ENCODE data around the gene TPM4. TPM values are rescaled to one million over a fixed set of nuclear protein-coding genes. Genes with fewer than 3 reads are reported as not detected.
A peak's percentile ranks its signal among the peaks of the same experiment; 100 is the strongest.
"Not testable (repeated sequence)": the region's sequence is repeated elsewhere in the genome, so short reads cannot be mapped to it uniquely, and the experiment has no call there.

TPM4 gene
- total RNA-seq, 2 experiments from 2014 or later, result 422 to 485 TPM

DNA sequence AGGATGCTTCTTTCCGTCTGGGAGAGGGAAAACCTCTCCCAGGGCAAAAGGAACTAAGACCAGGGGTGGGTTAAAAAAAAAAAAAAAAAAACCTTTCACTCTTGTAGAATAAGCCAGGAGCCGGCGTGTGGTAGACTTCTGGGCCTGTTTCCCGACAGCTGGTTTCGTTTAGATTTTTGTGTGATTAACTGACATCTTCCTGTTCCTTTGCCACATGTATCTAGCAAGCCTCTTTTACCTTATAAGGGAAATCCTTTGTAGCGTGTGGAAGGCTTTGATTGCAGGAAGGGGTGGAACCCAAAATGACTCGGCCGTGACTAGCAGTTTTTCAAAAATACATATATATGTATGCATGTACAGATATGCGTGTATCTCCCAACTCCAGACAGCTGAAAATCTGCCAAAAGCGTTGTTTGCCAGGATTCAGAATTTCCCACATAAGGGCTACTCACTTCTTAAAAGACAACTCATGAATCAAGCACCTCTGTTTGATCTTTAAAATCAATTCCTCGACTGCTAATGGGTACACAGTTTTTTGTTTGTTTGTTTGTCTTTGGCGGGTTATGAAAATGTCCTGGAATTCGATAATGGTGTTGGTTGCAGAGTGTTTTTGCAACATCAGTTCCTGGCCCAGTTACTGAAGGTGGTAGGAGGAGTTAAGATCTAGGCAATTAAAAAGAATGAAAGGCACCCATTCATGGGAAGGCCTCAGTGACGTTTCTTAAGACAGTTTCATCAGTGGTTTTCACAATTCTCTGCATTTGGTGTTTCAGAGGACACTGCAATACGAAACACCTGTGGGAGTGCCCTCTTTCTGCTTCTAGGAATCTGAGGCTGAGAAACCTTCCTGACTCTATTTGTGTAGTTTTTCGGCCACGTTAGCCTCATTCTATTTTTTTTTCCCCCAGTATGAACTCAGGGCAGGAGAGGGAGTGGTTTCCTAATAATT is 2.7 kb downstream of the TPM4 start:
- Mint-ChIP-seq H3K36me3 (ENCODE audit: low read depth) (peaks cover 59% of the 10 kb centered on the region), H3K4me3 (peak overlapping the region; percentile 83), H3K4me1 (peaks cover 69% of the 10 kb centered on the region), H3K9me3 (no peaks in the 10 kb centered on the region), H3K27me3 (no peaks in the 10 kb centered on the region), H3K27ac (peak overlapping the region; percentile 95)
- CTCF ChIA-PET, result interaction anchor here (0.6 to 3.2 kb wide), 7 partner anchors 12 to 64 kb away, joined by 3 to 9 read pairs (median 3); partner anchors contain the start of genes HSH2D and RAB8A
- peak; percentile 87 for DNase-seq
- POLR2A ChIA-PET, result interaction anchor here (1.4 kb wide), 1 partner anchor 32 kb away, joined by 5 read pairs; the partner anchor contains the start of gene RAB8A

GRCh38 chr19:16084067-16084685 is 7.9 kb downstream of the TPM4 start:
- Mint-ChIP-seq H3K9me3 (no peaks in the 10 kb centered on the region), H3K27me3 (no peaks in the 10 kb centered on the region), H3K36me3 (ENCODE audit: low read depth) (peaks cover 84% of the 10 kb centered on the region), H3K4me1 (peaks cover 85% of the 10 kb centered on the region), H3K4me3 (no peak overlapping the region), H3K27ac (peak overlapping the region; percentile 91)
- ChIA-PET CTCF (interaction anchor here (0.8 to 5.8 kb wide), 10 partner anchors 11 to 282 kb away, joined by 3 to 35 read pairs (median 7); no protein-coding TSS in a partner anchor), POLR2A (interaction anchor here (0.9 to 1.3 kb wide), 2 partner anchors 8 to 10 kb away, joined by 3 to 5 read pairs; partner anchors contain the start of gene TPM4)
- no peak for DNase-seq

DNA sequence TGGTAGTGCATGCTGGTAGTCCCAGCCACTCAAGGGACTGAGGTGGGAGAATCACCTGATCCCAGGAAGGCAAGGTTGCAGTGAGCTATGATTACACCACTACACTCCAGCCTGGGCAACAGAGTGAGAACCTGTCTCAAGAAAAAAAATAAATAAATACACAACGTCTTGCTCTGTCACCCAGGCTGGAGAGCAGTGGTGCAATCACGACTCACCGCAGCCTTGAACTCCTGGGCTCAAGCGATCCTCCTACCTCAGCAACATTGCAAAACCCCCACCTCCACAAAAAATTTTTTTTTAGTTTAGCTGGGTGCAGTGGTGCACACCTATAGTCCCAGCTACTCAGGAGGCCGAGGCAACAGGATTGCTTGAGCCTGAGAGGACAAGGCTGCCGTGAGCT is 8.8 kb downstream of the TPM4 start:
- Mint-ChIP-seq H3K36me3 (ENCODE audit: low read depth) (peaks cover 87% of the 10 kb centered on the region), H3K4me1 (peaks cover 88% of the 10 kb centered on the region), H3K27me3 (no peaks in the 10 kb centered on the region), H3K27ac (peak overlapping the region; percentile 91), H3K4me3 (peak overlapping the region; percentile 71), H3K9me3 (no peaks in the 10 kb centered on the region)
- ChIA-PET POLR2A (no interaction called here), CTCF (interaction anchor here (0.6 to 5.8 kb wide), 10 partner anchors 11 to 70 kb away, joined by 3 to 35 read pairs (median 7); no protein-coding TSS in a partner anchor)
- DNase-seq, result no peak

GRCh38 chr19:16087404-16087803 is 11.1 kb downstream of the TPM4 start:
- CTCF ChIA-PET, result interaction anchor here (1.0 to 5.8 kb wide), 5 partner anchors 9 to 46 kb away, joined by 3 to 35 read pairs (median 8); partner anchors contain the start of gene TPM4
- peaks cover 69% of the 10 kb centered on the region for H3K4me1 Mint-ChIP-seq
- H3K27ac Mint-ChIP-seq, DNase-seq, H3K9me3 Mint-ChIP-seq, H3K27me3 Mint-ChIP-seq, H3K4me3 Mint-ChIP-seq: not testable (repeated sequence)
- peaks cover 76% of the 10 kb centered on the region for H3K36me3 Mint-ChIP-seq (ENCODE audit: low read depth)
- POLR2A ChIA-PET, result interaction anchor here (1.0 to 1.5 kb wide), 2 partner anchors 7 to 10 kb away, joined by 3 to 4 read pairs; no protein-coding TSS in a partner anchor

- DNase-seq, result no peak
- Mint-ChIP-seq H3K27ac (peak overlapping the region; percentile 32), H3K27me3 (no peaks in the 10 kb centered on the region), H3K36me3 (ENCODE audit: low read depth) (peaks cover 75% of the 10 kb centered on the region), H3K9me3 (no peaks in the 10 kb centered on the region), H3K4me1 (peaks cover 68% of the 10 kb centered on the region), H3K4me3 (no peak overlapping the region)
- CTCF ChIA-PET, result interaction anchor here (1.0 to 5.8 kb wide), 4 partner anchors 8 to 46 kb away, joined by 3 to 35 read pairs (median 14); partner anchors contain the start of gene TPM4
- POLR2A ChIA-PET, result no interaction called here
These were observed 11.6 kb downstream of the TPM4 start for GRCh38 chr19:16087940-16088339.

GRCh38 chr19:16088351-16089009 is 12.2 kb downstream of the TPM4 start:
- H3K27me3 Mint-ChIP-seq, result no peaks in the 10 kb centered on the region
- CTCF ChIA-PET, result interaction anchor here (0.6 to 3.9 kb wide), 6 partner anchors 13 to 149 kb away, joined by 3 to 20 read pairs (median 3); partner anchors contain the start of genes FAM32A and TPM4
- peak overlapping the region; percentile 32 for H3K27ac Mint-ChIP-seq
- H3K36me3 Mint-ChIP-seq (ENCODE audit: low read depth), result peaks cover 76% of the 10 kb centered on the region
- no peak overlapping the region for H3K4me3 Mint-ChIP-seq
- no peaks in the 10 kb centered on the region for H3K9me3 Mint-ChIP-seq
- no peak for DNase-seq
- peaks cover 66% of the 10 kb centered on the region for H3K4me1 Mint-ChIP-seq
- POLR2A ChIA-PET, result no interaction called here

DNA sequence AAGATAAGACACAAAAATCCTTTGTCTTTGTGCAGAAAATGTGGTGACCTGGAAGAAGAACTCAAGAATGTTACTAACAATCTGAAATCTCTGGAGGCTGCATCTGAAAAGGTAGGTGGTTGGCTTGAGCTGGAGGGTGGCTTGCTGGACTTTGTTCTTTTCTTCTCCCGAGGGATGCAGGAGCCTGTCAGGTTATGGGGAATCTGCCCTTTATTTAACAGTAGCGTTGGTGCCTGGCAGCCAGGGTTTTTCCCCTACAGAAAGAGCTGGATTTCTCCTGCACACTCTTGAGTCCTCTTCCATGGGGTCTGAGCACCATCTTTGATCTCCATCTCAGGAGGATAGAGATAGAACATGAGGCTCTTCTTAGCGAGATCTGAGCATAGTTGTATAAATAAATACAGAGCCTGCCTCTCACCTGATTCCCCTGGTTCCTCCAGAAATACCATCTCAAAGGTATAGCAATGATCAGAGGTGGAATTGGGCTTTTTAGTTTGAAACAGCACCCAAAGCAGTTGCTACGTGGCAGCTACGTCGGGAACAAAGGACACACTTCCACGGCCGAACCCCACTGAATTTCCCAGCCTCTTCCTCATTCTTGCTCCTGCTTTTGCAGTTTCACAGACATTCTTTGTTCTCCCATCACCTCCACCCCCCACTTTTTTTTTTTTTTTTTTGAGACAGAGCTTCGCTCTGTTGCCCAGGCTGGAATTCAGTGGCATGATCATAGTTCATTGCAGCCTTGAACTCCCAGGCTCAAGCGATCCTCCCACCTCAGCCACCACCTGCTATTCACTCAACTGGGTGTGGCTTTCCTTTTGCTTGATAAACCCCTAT is 12.9 kb downstream of the TPM4 start:
- ChIA-PET CTCF (interaction anchor here (0.5 to 1.2 kb wide), 9 partner anchors 18 to 330 kb away, joined by 3 to 6 read pairs (median 3); partner anchors contain the start of gene FAM32A), POLR2A (no interaction called here)
- Mint-ChIP-seq H3K9me3 (no peaks in the 10 kb centered on the region), H3K4me1 (peaks cover 65% of the 10 kb centered on the region), H3K4me3 (no peak overlapping the region), H3K27me3 (no peaks in the 10 kb centered on the region), H3K27ac (peak overlapping the region; percentile 32), H3K36me3 (ENCODE audit: low read depth) (peaks cover 74% of the 10 kb centered on the region)
- DNase-seq, result no peak

GRCh38 chr19:16091546-16092475 is 15.5 kb downstream of the TPM4 start:
- Mint-ChIP-seq H3K27me3 (no peaks in the 10 kb centered on the region), H3K27ac (no peak overlapping the region), H3K4me3 (no peak overlapping the region), H3K4me1 (peaks cover 63% of the 10 kb centered on the region), H3K9me3 (no peaks in the 10 kb centered on the region), H3K36me3 (ENCODE audit: low read depth) (peaks cover 75% of the 10 kb centered on the region)
- CTCF ChIA-PET, result interaction anchor here (0.7 to 1.4 kb wide), 5 partner anchors 13 to 40 kb away, joined by 3 to 9 read pairs (median 4); no protein-coding TSS in a partner anchor
- no peak for DNase-seq
- POLR2A ChIA-PET, result interaction anchor here (0.6 kb wide), 2 partner anchors 9 to 67 kb away, joined by 3 to 4 read pairs; no protein-coding TSS in a partner anchor

GRCh38 chr19:16094360-16095070 is 18.2 kb downstream of the TPM4 start:
- Mint-ChIP-seq H3K9me3 (no peaks in the 10 kb centered on the region), H3K36me3 (ENCODE audit: low read depth) (peaks cover 77% of the 10 kb centered on the region), H3K4me1 (peaks cover 49% of the 10 kb centered on the region), H3K4me3 (no peak overlapping the region), H3K27me3 (no peaks in the 10 kb centered on the region), H3K27ac (peak overlapping the region; percentile 74)
- CTCF ChIA-PET, result interaction anchor here (0.9 to 5.6 kb wide), 5 partner anchors 10 to 59 kb away, joined by 4 to 35 read pairs (median 6); partner anchors contain the start of gene RAB8A
- POLR2A ChIA-PET, result interaction anchor here (0.7 to 1.1 kb wide), 2 partner anchors 8 to 1045 kb away, joined by 3 read pairs; partner anchors contain the start of gene CASP14
- no peak for DNase-seq

DNA sequence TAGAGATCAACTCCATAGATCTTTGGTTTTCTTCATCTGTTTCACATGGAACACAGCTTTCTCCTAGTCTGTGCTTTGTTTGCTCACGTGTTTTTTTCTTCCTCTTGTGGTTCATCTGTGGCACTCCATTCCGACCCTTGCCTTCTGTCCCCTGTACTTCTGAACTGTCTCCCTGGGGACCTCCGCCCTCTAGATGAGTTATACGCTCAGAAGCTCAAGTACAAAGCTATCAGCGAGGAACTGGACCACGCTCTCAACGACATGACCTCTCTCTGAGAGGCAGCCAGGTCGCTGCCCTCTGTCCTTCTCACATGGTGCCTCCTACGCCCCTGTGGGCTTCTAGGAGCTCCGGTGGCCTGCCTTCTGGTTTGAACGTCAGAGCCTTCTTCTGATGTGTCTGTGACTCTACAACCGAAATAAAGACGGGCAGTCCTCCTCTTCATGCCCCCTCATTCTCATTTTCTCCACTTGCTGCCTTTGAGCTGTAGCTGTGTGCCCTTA is 18.8 kb downstream of the TPM4 start:
- Mint-ChIP-seq H3K27me3 (no peaks in the 10 kb centered on the region), H3K9me3 (no peaks in the 10 kb centered on the region), H3K4me1 (peaks cover 46% of the 10 kb centered on the region), H3K4me3 (no peak overlapping the region), H3K27ac (peak overlapping the region; percentile 74), H3K36me3 (ENCODE audit: low read depth) (peaks cover 78% of the 10 kb centered on the region)
- no peak for DNase-seq
- POLR2A ChIA-PET, result interaction anchor here (0.7 to 1.1 kb wide), 2 partner anchors 8 to 1046 kb away, joined by 3 read pairs; partner anchors contain the start of gene CASP14
- CTCF ChIA-PET, result interaction anchor here (0.6 to 5.6 kb wide), 7 partner anchors 10 to 169 kb away, joined by 3 to 35 read pairs (median 6); partner anchors contain the start of gene RAB8A
